Activated CD4-positive, alpha-beta T cell treated with anti-CD3 and anti-CD28 coated beads, Interleukin-2, Interleukin-6, amounts not matched to agents 100 ng/mL and 50 ng/mL, durations not matched to agents 16 hours and 8 hours (primary cell): ENCODE data around the gene AKAP13.
"Not testable (repeated sequence)": the region's sequence is repeated elsewhere in the genome, so short reads cannot be mapped to it uniquely, and the experiment has no call there.

ENCODE experiments used
- DNase-seq: peaks from one replicate; pipeline ENCODE4 v3.0.0-alpha.2; 2020

AKAP13 gene

GRCh38 chr15:85507114-85507513 lies 126.7 kb downstream of the AKAP13 start:
- no peak for DNase-seq

DNA sequence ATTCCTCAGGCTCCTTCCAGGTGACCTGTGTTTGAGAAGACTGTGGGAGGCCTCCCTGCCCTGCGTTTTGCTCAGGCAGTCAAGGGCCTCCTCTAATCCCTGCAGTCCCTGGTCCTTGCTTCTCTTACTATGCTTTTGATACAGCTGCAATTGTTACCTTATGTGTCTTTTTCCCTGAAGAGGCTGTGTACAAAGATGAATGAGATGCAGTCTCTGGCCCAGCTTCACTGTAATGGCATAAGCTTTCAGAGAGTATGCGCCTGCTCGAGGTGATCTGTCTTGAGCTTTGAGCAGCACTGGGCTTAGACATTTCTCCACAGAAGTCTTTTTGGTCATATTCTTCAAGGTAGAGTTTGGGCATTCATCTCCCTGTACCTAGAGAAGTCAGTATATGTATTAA lies 129.6 kb downstream of the AKAP13 start:
- no peak for DNase-seq

DNA sequence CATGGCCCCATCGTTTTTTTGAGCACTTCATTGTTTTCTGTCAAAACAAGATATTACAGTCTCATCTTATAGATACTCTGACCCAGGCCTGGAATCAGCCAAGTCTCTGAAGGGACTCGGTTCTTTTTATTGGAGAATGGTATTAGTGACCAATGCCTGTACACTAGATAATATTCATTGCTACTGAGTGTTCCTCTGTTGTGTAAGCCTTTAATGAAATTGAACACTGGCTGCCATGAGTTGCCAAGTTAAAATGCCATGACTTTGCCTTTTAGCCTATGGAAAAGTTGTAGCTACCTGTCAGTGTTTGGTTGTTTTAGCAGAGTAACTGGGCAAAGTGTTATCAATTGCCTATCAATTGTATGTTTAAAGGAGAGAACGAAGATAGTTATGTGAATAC lies 134.0 kb downstream of the AKAP13 start:
- DNase-seq, result no peak

DNA sequence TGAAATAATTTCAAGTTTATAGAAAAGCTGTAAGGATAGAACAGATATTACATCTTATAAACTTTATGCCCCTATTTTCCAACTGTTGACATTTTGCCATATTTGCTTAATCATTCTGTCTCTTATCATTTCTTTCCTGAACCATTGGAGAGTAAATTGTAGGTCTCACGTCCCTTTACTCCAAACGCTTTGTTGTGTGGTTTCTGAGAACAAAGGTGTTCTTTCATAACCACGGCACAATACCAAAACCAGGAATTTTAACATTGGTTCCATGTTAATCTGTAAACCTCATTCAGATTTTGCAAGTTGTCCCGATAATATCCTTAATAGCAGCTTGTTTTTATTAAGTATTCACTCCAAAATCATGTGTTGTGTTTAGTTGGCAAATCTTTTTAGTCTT lies 134.8 kb downstream of the AKAP13 start:
- no peak for DNase-seq

DNA sequence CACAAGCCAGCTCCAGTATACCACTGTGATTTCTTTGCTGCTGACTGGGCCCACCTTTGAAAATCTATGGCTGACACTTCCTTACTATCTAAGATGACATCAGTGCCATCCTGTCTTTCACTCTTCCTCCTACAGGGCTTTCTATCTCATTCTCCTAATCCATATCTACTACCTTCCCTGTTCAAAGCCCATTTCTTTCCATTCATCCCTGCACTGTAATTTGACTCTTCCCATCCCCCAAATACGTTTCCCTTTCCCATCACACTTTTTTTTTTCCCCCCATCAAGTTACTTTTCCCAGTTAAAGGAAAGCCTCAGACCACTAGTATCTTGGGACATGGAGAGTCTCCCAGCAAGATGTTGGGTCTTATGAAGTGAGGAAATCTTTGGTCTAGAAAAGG lies 136.7 kb downstream of the AKAP13 start:
- DNase-seq, result no peak

DNA sequence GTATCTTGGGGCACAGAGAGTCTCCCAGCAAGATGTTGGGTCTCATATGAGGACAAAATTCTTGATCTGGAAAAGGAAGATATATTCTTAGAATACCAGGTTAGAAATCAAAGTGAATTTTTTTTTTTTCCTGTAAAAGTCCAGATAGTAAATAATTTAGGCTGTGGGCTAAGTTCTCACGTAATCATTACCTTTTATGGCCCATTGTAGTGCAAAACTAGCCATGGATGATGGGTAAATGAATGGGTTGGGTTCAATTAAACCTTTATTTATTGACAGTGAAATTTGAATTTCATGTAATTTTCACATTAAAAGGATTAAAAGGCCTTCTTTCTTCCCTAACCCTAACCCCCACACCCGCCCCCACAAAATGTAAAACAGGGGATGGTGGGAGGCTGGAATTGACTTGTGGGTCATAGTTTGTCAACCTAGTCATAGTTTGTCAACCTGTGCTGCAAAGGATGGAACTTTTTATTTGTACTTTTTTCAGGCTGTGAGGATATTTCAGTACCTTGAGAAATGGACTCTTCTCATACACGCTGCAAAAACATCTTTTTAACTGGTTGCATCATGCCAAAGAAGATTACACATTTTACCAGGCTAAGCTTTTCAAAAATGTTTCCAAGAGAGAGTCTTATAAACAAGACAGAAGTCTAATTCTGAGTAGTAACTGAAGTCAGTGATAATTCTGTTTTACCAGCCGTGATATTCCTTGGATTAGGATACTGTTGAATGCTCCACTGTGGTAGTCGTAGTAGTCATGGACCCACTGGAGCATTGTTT lies 138.8 kb downstream of the AKAP13 start:
- DNase-seq, result no peak

- DNase-seq, result no peak
Measured at GRCh38 chr15:85520650-85521049, 140.2 kb downstream of the AKAP13 start.

GRCh38 chr15:85523530-85523929 lies 143.1 kb downstream of the AKAP13 start:
- DNase-seq, result no peak

GRCh38 chr15:85525755-85526154 lies 145.4 kb downstream of the AKAP13 start:
- no peak for DNase-seq

DNA sequence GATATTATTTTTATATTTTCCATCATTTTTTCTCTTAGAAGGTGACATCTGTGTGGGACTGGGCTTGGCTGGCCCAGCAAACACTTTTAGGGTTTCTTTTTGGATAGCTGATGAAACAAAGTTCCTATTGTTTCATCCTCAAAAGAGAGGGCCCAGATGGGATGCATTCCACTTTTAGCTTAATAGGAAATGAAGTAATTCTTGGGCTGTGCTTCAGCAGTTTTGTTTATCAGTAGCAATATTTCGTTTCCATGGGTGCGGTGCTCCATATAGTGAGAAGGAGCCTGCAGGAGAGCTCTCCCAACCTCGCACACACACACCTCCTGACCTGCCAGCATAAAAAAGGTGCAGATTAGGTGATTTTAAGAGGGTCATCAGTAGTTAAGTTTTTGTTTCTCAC lies 147.5 kb downstream of the AKAP13 start:
- no peak for DNase-seq

DNA sequence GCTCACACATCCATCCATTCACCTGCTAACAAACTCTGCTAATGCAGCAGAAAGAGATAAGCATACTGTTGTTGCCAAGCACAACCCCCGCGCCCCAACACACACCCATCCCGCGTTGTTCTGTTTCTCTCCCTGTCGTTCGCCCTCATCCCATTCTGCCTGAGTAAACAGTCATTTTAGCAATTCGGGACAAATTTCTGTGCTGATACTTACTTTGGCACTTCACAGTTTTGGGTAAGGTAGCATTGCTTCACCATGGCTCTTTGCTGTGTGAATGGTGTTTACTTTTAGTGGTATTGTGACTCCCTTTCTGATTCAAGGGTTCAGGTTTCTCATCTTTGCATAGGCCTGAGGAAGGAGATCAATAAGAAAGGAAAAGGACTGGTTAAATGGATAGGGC lies 149.7 kb downstream of the AKAP13 start:
- no peak for DNase-seq

- DNase-seq, result no peak
Measured at GRCh38 chr15:85531083-85531482, 150.7 kb downstream of the AKAP13 start.

- no peak for DNase-seq
Measured at GRCh38 chr15:85532689-85533088, 152.3 kb downstream of the AKAP13 start.

GRCh38 chr15:85534031-85534430 lies 153.6 kb downstream of the AKAP13 start:
- DNase-seq, result peak; percentile 16

- not testable (repeated sequence) for DNase-seq
Measured at GRCh38 chr15:85535533-85536330, 155.3 kb downstream of the AKAP13 start.

GRCh38 chr15:85536341-85536740 lies 155.9 kb downstream of the AKAP13 start:
- DNase-seq, result no peak

DNA sequence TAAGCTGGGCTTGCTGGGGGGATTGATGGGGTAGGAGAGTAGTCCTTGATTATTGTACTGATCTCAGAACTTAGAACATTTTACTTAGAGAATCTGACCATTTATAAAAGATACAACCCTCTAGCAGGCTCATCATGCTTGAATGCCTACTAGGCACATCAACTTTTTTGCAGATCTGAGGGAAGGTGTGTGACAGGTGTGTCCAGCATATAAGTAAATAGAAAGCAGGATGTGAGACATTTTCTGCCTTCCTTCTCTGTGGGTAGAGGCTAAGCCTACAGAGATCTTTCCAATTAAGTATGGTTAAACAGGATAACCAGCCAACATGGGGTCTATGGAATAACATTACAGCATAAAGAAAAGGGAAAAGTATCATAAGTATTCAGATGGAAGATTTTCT lies 159.1 kb downstream of the AKAP13 start:
- no peak for DNase-seq

- no peak for DNase-seq
Measured at GRCh38 chr15:85540085-85540797, 159.8 kb downstream of the AKAP13 start.

- peak; percentile 72 for DNase-seq
Measured at GRCh38 chr15:85541744-85542143, 161.3 kb downstream of the AKAP13 start.

DNA sequence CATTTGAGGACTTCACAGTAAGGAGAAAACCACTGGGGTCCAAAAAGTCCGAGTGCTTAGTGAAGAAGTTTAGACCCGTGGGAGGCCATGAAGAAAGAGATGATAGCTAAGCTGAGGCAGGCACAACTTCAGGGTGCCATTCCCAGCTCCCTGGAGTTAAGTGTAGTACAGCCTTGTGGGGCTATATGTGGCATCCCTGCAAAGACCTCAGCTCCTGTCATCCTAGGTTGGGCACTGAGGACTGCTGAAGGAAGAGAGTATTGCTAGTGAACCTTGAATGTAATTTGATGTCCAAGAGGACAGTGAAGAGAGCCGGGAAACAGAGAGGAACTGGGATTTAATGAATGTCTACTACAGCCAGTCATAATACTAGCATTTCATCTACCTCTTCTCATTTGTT lies 162.1 kb downstream of the AKAP13 start:
- DNase-seq, result no peak

GRCh38 chr15:85542895-85543331 lies 162.5 kb downstream of the AKAP13 start:
- peak; percentile 80 for DNase-seq

DNA sequence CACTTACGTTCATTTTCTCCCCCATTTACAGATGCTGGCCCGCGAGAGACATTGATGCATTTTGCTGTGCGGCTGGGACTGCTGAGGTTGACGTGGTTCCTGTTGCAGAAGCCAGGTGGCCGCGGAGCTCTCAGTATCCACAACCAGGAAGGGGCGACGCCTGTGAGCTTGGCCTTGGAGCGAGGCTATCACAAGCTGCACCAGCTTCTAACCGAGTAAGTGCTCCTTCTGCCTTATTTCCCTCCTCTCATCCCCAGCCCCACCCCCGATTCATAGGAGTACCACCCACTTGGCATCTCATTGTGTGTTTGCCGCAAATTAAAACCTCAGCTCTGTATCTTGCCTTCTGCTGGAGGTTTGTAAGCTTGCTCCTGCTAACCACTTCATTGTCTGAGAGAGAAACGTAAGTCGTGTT lies 163.3 kb downstream of the AKAP13 start:
- peak; percentile 40 for DNase-seq

- DNase-seq, result no peak
Measured at GRCh38 chr15:85545185-85545584, 164.8 kb downstream of the AKAP13 start.

GRCh38 chr15:85545752-85546151 lies 165.3 kb downstream of the AKAP13 start:
- DNase-seq, result peak; percentile 25
